Inflammatory macrophage (primary cell): ENCODE results near the gene CDK15.
"Not testable (repeated sequence)": the region's sequence is repeated elsewhere in the genome, so short reads cannot be mapped to it uniquely, and the experiment has no call there.

Experiments used
- DNase-seq, 2 donors: peaks; one replicate each; pipeline ENCODE4 v3.0.0-alpha.2; 2020 to 2022

CDK15 gene

GRCh38 chr2:201831469-201831868, 25.1 kb downstream of the CDK15 start:
- no peak for DNase-seq

DNA sequence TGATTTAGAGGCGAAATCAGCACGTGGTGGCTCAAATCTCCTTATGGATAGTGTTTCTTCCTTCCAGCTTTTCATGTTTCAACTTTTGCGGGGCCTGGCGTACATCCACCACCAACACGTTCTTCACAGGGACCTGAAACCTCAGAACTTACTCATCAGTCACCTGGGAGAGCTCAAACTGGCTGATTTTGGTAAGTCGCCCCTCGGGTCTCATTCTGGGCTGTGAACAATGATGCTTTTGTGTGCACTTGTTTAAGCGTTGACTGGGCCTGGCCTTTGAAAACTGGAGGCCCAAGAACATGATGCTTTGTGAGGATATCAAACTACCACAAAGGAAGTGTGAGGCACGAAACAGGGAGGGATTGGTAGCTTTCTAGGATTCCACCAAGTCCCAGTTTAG, 27.4 kb downstream of the CDK15 start:
- DNase-seq, result no peak

- DNase-seq, result no peak
Measured at GRCh38 chr2:201835066-201835465, 28.7 kb downstream of the CDK15 start.

DNA sequence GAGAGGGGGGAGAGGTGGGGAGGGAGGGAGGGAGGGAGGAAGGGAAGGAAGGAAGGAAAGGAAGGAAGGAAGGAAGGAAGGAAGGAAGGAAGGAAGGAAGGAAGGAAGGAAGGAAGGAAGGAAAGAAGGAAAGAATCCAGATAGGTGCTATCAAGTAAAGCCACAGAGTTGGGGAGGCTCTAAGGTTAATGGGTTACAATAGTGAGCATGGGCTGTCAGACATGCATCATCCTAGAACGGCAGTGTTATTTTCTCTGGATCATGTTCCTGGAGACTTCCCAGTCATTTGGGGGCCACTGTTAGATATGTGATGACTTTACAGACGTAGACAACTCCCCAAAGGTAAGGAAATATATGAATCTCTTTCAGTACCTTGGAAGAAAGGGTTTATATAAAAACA, 31.1 kb downstream of the CDK15 start:
- no peak for DNase-seq

DNA sequence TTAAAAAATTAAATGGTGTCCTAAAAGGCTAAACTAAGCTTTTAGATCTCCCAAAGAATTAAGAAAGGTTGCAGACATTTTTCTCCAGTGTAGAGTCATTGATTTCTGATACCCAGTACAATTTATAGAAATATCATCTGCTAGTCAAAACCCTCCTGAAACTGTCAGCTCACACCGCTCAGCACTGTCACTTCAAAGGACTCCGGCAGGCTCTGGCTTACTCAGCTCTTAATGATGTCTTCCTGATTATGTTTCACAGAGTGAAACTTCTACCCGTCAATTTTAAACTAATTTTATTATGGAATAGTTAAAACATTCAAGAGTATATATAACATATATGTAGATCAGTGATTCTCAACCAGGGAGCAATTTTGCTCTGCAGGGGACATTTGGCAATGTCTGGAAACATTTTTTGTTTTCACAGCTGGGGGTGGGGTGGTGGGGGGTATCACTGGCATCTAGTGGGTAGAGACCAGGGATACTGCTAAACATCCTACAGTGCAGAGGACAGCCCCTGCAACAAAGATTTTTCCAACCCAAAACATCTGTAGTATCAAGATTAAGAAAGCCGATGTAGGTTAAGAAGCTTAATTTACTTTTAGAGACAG, 31.6 kb downstream of the CDK15 start:
- DNase-seq, result no peak

- DNase-seq, result no peak
Measured at GRCh38 chr2:201839727-201840126, 33.4 kb downstream of the CDK15 start.

GRCh38 chr2:201840726-201841125, 34.4 kb downstream of the CDK15 start:
- no peak for DNase-seq

DNA sequence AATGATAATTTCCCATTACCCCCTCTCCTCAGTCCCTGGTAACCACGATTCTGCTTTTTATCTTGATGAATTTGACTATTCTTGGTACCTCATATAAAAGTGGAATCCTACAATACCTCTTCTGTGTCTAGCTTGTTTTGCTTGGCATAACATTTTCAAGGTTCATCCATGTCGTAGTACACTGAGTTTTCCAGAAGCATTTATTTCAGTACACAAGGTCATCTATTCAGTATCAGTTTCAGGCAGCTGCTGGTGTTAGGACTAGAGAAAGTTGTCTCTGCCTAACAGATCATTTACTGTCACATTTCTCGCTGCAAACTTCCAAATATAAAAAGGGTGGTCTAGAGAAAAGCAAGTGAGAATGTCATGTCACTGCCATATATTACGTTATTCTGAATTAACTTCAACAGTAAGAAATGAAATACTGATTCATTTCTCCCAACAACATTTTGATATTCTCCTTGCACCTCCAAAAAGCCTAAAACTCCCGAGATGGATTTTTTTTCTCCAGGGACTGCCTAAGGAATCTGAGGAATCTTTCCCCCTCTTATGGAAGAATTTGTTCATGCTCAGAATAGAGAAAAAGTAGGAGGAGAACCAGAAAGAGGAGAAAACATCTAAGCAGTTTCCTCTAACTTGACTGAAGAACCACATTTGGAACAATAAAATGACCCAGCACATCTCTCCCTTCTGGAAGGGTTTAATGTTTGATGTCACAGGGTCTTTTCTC, 36.0 kb downstream of the CDK15 start:
- no peak for DNase-seq

DNA sequence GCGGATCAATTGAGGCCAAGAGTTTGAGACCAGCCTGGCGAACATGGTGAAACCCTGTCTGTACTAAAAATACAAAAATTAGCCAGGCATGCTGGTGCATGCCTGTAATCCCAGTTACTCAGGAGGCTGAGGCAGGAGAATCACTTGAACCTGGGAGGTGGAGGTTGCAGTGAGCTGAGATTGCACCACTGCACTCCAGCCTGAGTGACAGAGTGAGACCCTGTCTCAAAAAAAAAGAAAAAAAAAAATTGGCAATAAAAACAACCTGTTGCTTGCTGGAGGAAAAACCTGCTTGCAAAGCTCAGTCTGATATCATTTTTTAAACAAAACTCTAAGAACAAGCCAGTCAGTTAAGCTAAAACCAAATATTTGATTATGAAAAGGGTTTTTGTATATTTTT, 38.6 kb downstream of the CDK15 start:
- DNase-seq, result not testable (repeated sequence)

GRCh38 chr2:201847481-201847880, 41.1 kb downstream of the CDK15 start:
- DNase-seq, result no peak

DNA sequence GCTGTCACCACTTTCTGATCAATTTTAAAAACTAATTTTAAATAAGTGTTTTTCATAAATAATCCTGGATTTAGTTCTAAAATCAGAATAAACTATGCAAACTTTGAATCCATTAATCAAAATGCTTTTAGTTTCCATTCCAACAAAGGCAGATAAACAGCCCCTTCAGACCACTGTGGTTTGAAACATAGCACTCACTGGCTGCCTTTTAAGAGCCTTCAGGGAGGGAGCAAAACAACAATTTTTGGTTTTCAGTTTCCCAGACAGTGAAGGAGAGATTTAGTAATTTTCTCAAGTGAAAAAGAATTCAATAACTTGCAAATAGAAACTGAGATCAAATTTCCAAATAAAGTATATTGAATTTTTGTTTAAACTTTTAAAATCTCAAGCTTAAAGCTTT, 46.1 kb downstream of the CDK15 start:
- DNase-seq, result no peak

DNA sequence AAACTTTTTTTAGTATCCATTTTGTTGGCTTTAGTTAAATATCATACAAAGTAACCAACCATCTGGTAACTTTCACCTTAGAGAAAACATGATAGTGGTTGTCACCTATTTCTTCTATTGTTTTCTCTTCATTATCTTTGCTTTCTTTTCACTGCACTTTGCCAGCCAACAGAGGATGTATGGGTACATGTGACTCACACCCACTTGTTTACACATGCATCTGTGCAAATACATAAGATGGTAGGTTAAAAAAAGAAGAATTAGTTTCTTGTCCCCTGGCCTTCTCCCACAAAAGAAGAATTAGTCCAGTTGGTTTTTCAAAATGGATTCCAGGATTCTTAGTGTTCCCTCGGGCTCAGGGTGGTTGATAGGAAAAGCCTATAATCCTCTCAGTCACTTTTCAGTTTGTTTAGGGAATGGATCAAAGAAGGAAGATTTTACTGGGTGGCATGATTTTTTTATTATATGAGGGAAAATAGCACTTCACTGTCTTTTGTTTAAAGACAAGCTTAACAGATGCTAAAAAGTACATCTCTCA, 46.6 kb downstream of the CDK15 start:
- no peak for DNase-seq

- DNase-seq, result no peak
Measured at GRCh38 chr2:201854221-201854801, 48.0 kb downstream of the CDK15 start.

DNA sequence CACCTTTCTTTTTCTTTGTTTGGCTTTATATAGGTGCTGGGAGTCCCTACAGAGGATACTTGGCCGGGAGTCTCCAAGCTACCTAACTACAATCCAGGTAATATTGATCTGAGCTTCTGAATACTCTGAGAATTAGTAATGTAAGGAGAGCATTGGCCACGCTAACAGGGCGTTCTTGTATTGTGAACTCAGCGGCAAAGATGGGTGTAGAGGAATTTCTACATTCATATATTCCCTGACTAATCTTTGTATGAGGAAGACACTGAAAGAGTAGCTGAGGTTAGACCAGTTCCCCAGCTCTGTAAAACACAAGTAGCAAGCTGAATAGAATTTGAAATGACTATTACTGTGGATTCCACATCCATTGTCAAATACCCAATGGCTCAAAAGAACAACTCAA, 48.5 kb downstream of the CDK15 start:
- DNase-seq, result no peak

DNA sequence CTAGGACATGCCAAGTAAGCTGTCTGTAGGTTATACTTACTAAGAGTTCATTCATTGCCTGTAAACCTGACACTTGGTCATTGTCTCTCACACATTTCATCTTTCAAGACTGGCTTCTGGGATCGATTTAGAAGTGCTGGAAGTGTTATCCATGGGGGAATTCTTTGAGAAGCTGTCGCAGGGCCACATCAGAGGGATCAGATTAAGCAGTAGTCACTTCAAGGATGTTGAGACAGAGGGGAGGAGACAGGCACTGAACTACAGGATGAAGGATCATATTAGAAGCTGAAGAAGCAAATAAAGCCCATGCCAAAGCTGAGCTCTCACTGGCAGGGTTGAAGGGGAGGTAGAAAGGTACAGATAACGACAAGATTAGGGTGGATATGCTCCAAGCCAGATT, 49.0 kb downstream of the CDK15 start:
- DNase-seq, result no peak

- no peak for DNase-seq
Measured at GRCh38 chr2:201857326-201857725, 51.0 kb downstream of the CDK15 start.

- DNase-seq, result no peak
Measured at GRCh38 chr2:201858281-201859184, 52.2 kb downstream of the CDK15 start.

DNA sequence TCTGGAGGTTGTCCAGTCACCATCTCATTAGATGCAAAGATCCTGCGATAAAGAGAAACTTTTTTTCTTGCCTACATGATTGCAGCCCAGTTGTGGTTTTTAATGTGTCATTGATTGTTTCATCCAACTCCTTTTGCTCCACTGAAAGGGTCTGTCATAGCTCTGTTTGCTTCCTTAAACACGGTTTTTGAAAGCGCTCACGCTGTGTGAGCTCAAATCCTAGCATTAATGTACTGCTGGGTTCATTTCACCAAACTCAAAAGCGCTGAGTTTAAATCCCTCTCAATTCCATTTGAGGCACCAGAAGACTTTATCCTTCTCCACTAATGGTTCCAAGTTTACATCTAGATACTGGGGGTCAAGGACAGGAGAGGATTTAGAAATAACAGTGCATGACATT, 53.6 kb downstream of the CDK15 start:
- no peak for DNase-seq

DNA sequence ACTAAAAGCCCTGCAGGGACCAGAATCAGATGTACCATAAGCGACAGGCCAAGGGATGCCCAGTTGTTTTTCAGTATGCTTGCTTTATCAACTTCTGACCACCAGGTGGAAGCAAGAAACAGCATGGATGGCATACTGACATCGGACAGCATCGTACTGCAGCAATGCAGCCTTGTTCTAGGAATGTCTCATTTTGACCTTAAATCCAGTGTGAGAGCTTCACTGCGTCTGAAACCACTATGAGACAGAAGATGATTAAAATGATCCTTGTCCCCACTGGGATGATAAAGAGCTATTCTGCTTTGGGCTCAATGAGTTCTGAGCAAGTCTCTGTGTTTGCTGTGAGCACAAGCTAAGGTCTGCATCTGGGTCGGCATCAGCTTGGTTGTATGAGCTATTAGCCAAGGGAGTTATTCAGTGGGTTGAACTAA, 54.3 kb downstream of the CDK15 start:
- peak; percentile 60 to 71 for DNase-seq

DNA sequence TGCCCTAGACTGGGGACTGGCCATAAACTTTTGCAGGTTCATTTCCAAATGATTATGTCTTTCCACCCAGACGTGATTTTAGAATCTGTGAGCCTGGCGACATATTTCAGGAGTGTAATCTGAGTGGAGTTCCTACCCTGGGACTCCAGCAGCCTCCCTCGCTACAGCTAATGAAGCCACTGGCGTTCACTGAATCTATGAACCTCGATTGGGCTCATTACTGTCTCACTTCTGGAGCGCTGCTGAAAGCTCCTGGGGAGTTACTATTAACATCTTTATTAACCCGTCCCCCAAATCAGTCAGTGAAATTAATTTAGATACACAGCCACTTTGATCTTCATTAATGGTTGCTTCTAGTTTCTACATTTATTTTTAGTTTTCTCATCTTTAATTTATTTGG, 56.5 kb downstream of the CDK15 start:
- DNase-seq, result no peak

DNA sequence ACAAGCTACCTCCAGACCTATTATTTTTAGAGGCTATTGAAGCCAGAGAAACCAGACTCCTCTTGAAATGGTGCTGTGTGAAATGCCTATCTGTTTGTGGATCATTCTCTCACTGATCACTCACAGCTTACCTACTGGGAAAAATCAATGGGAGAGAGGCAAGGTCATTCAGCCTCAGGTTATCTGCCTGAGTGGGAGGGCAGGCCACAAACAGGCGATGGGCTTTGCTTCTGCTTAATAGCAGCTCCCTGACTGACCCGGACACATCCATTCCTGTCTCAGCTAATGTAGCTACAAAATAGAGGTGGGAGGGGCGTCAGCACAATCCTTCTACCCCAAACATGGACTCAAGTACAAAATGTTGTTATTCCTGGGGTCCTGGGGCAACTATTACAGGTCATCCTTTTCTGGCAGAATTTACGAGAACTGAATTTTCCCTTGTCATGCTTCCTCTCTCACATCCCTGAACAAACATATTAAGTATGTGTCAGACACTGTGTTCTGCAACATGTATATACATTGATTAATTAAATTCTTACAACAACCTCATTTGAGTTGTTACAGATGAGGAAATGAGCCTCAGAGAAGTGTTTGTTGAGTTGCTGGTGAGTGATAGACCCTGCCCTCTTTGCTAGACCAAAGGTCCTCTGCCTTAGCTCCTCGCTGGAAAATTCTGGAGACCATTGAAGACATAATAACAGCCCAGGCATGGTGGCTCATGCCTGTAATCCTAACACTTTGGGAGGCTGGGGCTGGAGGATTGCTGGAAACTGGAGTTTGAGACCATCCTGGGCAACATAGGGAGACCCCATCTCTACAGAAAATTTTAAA, 60.5 kb downstream of the CDK15 start:
- no peak for DNase-seq

DNA sequence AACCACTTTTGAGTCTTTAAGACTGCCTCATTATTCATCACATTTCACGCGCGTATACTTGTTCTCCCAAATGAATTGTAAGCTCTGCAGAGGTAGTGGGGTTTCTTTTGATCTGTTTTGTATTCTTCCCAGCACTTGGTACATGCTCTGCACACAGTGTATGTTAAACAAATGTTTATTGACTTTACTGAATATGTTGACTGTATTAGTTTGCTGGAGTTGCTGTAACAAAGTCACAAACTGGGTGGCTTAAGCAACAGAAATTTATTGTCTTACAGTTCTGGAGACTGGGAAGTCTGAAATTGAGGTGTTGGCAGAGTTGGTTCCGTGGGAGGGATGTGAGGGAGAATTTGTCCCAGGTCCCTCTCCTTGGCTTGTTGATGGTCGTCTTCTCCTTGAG, 65.1 kb downstream of the CDK15 start:
- no peak for DNase-seq
